Measurements from ENCODE around the gene RPTOR.

RPTOR gene

GRCh38 chr17:80832888-80833583 lies 288.4 kb downstream of the RPTOR start:
- peak; percentile 100 for DNase-seq (ENCODE audit: low read depth)

GRCh38 chr17:80833952-80834892 lies 289.6 kb downstream of the RPTOR start:
- peak; percentile 85 for DNase-seq (ENCODE audit: low read depth)

- DNase-seq (ENCODE audit: low read depth), result no peak
These were observed 290.2 kb downstream of the RPTOR start for GRCh38 chr17:80834893-80835275.

GRCh38 chr17:80835816-80836657 lies 291.4 kb downstream of the RPTOR start:
- no peak for DNase-seq (ENCODE audit: low read depth)

- no peak for DNase-seq (ENCODE audit: low read depth)
These were observed 292.0 kb downstream of the RPTOR start for GRCh38 chr17:80836658-80836965.

- no peak for DNase-seq (ENCODE audit: low read depth)
These were observed 292.4 kb downstream of the RPTOR start for GRCh38 chr17:80836971-80837481.

GRCh38 chr17:80837711-80838110 lies 293.1 kb downstream of the RPTOR start:
- no peak for DNase-seq (ENCODE audit: low read depth)

- DNase-seq (ENCODE audit: low read depth), result no peak
These were observed 293.8 kb downstream of the RPTOR start for GRCh38 chr17:80838311-80839025.

GRCh38 chr17:80839026-80839345 lies 294.3 kb downstream of the RPTOR start:
- DNase-seq (ENCODE audit: low read depth), result no peak

- no peak for DNase-seq (ENCODE audit: low read depth)
These were observed 294.9 kb downstream of the RPTOR start for GRCh38 chr17:80839511-80839941.

- DNase-seq (ENCODE audit: low read depth), result no peak
These were observed 295.3 kb downstream of the RPTOR start for GRCh38 chr17:80839970-80840369.

GRCh38 chr17:80842456-80843013 lies 297.9 kb downstream of the RPTOR start:
- no peak for DNase-seq (ENCODE audit: low read depth)

- DNase-seq (ENCODE audit: low read depth), result no peak
These were observed 299.1 kb downstream of the RPTOR start for GRCh38 chr17:80843741-80844156.

- DNase-seq (ENCODE audit: low read depth), result no peak
These were observed 299.9 kb downstream of the RPTOR start for GRCh38 chr17:80844418-80844990.

GRCh38 chr17:80845069-80845862 lies 300.6 kb downstream of the RPTOR start:
- no peak for DNase-seq (ENCODE audit: low read depth)

GRCh38 chr17:80845863-80846671 lies 301.4 kb downstream of the RPTOR start:
- DNase-seq (ENCODE audit: low read depth), result no peak

GRCh38 chr17:80846932-80847331 lies 302.3 kb downstream of the RPTOR start:
- no peak for DNase-seq (ENCODE audit: low read depth)

- no peak for DNase-seq (ENCODE audit: low read depth)
These were observed 303.0 kb downstream of the RPTOR start for GRCh38 chr17:80847496-80848230.

Measured in ELR (cell line).